Loucy (cell line): ENCODE measurements around the gene SND1.

Experiments
- H2AFZ ChIP-seq: fragments of 200-600 bp; sonication (generic); 2 replicates; pipeline ENCODE4 v1.6.0; 2016; ENCODE audit warnings: antibody characterized with exemption, mild to moderate bottlenecking, low read length, moderate library complexity
- H3F3A ChIP-seq: fragments of 200-600 bp; 2 replicates; pipeline ENCODE4 v1.6.0; 2016; ENCODE audit warnings: antibody characterized with exemption, low read depth, mild to moderate bottlenecking
- H3K27me3 ChIP-seq: fragments of 200-600 bp; sonication (generic); 2 replicates; pipeline ENCODE4 v1.6.1; 2014; ENCODE audit warnings: low read length, mild to moderate bottlenecking; ENCODE audit not compliant: insufficient read depth, poor library complexity, severe bottlenecking
- H3K36me3 ChIP-seq: fragments of 200-600 bp; sonication (generic); 2 replicates; pipeline ENCODE4 v1.6.1; 2016; ENCODE audit warnings: low read length; ENCODE audit not compliant: insufficient read depth
- H3K4me1 ChIP-seq: fragments of 200-600 bp; sonication (generic); 2 replicates; pipeline ENCODE4 v1.5.1; 2014; ENCODE audit warnings: low read length, mild to moderate bottlenecking; ENCODE audit not compliant: insufficient read depth, poor library complexity, severe bottlenecking
- H3K4me2 ChIP-seq: fragments of 200-600 bp; sonication (generic); 2 replicates; pipeline ENCODE4 v1.6.0; 2014; ENCODE audit warnings: antibody characterized with exemption, low read length, low read depth, mild to moderate bottlenecking; ENCODE audit not compliant: poor library complexity, severe bottlenecking
- H3K4me3 ChIP-seq: fragments of 200-600 bp; sonication (generic); 2 replicates; pipeline ENCODE4 v1.5.1; 2014; ENCODE audit warnings: low read length, mild to moderate bottlenecking, mixed read lengths; ENCODE audit not compliant: poor library complexity, severe bottlenecking
- H3K79me2 ChIP-seq: fragments of 200-600 bp; sonication (generic); 2 replicates; pipeline ENCODE4 v1.6.1; 2014; ENCODE audit warnings: low read length; ENCODE audit not compliant: insufficient read depth
- H3K9ac ChIP-seq: fragments of 200-600 bp; sonication (generic); 2 replicates; pipeline ENCODE4 v1.6.0; 2014; ENCODE audit warnings: mild to moderate bottlenecking, low read depth, low read length, moderate library complexity; ENCODE audit not compliant: poor library complexity, severe bottlenecking
- H3K9me2 ChIP-seq: fragments of 200-600 bp; sonication (generic); replicated peaks from 2 replicates; pipeline ENCODE4 v1.6.1; 2016; ENCODE audit warnings: low read depth, low read length, mixed read lengths
- H3K9me3 ChIP-seq: fragments of 200-600 bp; sonication (generic); 2 replicates; pipeline ENCODE4 v1.6.1; 2014; ENCODE audit warnings: mild to moderate bottlenecking, antibody characterized with exemption, low read length, low read depth; ENCODE audit not compliant: insufficient read depth
- H4K20me1 ChIP-seq: fragments of 200-600 bp; sonication (generic); 2 replicates; pipeline ENCODE4 v1.6.0; 2014; ENCODE audit warnings: antibody characterized with exemption, low read length, mild to moderate bottlenecking; ENCODE audit not compliant: insufficient read depth, poor library complexity, severe bottlenecking
- EZH2phosphoT487 ChIP-seq: fragments of 200-600 bp; IDR thresholded peaks from 2 replicates; pipeline ENCODE4 v1.6.1; 2018; ENCODE audit warnings: antibody characterized with exemption, mild to moderate bottlenecking, moderate library complexity, borderline replicate concordance
- TF ChIP-seq, protein P1 (sequence below): fragments of 200-600 bp; sonication (generic); conservative IDR thresholded peaks from 2 replicates; pipeline ENCODE4 v1.5.1; 2014; ENCODE audit warnings: mild to moderate bottlenecking, antibody characterized with exemption, low read length

SND1 gene

DNA sequence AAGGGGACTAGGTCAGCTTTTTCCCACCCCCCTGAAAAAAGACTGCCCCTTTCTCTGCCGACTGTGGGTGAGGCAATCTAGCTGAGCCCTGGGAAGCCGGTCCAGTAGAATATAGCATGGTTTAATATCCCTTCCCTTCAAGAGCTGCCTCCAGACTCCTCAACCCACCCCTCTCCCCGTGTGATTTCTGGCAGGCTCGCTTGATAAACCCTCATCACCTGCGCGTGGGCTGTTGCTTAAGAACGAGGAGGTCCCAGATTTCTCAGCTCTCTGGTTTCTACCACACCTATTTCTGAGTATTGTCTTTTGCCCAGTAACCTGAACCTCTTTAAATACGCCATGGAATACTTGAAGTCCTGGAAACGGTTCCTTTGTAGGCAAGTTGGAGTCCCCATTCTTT lies 381.3 kb downstream of the SND1 start:
- H4K20me1 ChIP-seq, result no peaks in the 10 kb centered on the region
- no peaks in the 10 kb centered on the region for H3F3A ChIP-seq
- H3K4me2 ChIP-seq, result no peak overlapping the region
- H3K4me1 ChIP-seq, result no peaks in the 10 kb centered on the region
- no peak overlapping the region for H3K9ac ChIP-seq
- no peaks in the 10 kb centered on the region for H3K79me2 ChIP-seq
- H2AFZ ChIP-seq, result no peak overlapping the region
- H3K9me3 ChIP-seq, result no peaks in the 10 kb centered on the region
- TF ChIP-seq, protein P1, sequence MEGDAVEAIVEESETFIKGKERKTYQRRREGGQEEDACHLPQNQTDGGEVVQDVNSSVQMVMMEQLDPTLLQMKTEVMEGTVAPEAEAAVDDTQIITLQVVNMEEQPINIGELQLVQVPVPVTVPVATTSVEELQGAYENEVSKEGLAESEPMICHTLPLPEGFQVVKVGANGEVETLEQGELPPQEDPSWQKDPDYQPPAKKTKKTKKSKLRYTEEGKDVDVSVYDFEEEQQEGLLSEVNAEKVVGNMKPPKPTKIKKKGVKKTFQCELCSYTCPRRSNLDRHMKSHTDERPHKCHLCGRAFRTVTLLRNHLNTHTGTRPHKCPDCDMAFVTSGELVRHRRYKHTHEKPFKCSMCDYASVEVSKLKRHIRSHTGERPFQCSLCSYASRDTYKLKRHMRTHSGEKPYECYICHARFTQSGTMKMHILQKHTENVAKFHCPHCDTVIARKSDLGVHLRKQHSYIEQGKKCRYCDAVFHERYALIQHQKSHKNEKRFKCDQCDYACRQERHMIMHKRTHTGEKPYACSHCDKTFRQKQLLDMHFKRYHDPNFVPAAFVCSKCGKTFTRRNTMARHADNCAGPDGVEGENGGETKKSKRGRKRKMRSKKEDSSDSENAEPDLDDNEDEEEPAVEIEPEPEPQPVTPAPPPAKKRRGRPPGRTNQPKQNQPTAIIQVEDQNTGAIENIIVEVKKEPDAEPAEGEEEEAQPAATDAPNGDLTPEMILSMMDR, result no peak
- TF ChIP-seq EZH2phosphoT487, result no peak
- H3K36me3 ChIP-seq, result peaks cover 7% of the 10 kb centered on the region; the same call in 1 of the 2 replicates
- H3K4me3 ChIP-seq, result no peak overlapping the region
- H3K9me2 ChIP-seq, result no peaks in the 10 kb centered on the region
- no peaks in the 10 kb centered on the region for H3K27me3 ChIP-seq

DNA sequence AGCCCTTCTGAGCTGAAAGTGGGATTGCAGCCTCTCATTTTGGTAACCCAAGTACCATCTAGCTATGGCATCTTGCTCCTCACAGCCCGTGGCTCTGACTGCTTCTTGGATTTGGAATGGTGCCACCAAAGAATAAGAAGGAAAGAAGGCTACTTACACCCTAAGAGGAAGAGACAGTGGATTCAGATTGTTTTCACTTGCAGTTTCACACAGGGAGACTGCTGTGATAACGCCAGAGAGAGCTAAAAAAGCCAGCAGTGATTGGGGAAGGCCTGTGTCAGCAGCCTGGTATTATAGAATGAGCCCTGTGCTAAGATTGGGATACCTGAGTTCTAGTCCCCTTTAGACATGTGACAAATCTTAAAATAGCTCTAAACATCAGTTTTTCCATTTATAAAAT lies 382.8 kb downstream of the SND1 start:
- H3K36me3 ChIP-seq, result no peaks in the 10 kb centered on the region
- no peak for TF ChIP-seq EZH2phosphoT487
- TF ChIP-seq, protein P1, result no peak
- no peaks in the 10 kb centered on the region for H3K9me3 ChIP-seq
- H4K20me1 ChIP-seq, result no peaks in the 10 kb centered on the region
- no peaks in the 10 kb centered on the region for H3F3A ChIP-seq
- H3K4me3 ChIP-seq, result no peak overlapping the region
- no peaks in the 10 kb centered on the region for H3K9me2 ChIP-seq
- H3K4me2 ChIP-seq, result no peak overlapping the region
- no peaks in the 10 kb centered on the region for H3K4me1 ChIP-seq
- H2AFZ ChIP-seq, result no peak overlapping the region
- no peaks in the 10 kb centered on the region for H3K27me3 ChIP-seq
- no peak overlapping the region for H3K9ac ChIP-seq
- H3K79me2 ChIP-seq, result no peaks in the 10 kb centered on the region

DNA sequence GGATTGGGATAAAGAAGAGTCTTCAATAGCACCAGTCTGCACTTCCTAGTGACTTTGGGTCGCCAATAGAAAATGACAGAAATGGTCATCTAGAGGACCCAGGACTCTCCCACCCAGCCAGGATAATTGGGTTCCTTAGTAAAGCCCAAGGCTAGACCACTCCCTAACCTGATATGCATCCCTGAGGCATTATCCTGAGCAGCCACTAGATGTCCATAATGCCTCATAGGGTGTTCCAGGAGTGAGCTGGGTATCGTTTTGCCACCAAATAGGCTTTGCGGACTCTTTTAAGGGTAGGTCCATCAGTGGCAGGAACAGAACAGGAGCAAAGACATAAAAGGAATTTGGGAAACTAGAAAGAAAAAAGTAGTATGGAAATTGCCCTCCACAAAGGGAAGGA lies 383.7 kb downstream of the SND1 start:
- TF ChIP-seq, protein P1, result peak; percentile 60
- TF ChIP-seq EZH2phosphoT487, result no peak
- Histone ChIP-seq H3K9me2 (no peaks in the 10 kb centered on the region), H3F3A (no peaks in the 10 kb centered on the region), H2AFZ (no peak overlapping the region), H3K9ac (no peak overlapping the region), H3K9me3 (no peaks in the 10 kb centered on the region), H3K4me1 (no peaks in the 10 kb centered on the region), H3K4me3 (no peak overlapping the region), H3K79me2 (no peaks in the 10 kb centered on the region), H3K4me2 (no peak overlapping the region), H4K20me1 (no peaks in the 10 kb centered on the region), H3K36me3 (no peaks in the 10 kb centered on the region), H3K27me3 (no peaks in the 10 kb centered on the region)
